HG02623 (cell line): ENCODE measurements around the gene TBX15.
"Not testable (repeated sequence)": the region's sequence is repeated elsewhere in the genome, so short reads cannot be mapped to it uniquely, and the experiment has no call there.

Experiments
- ATAC-seq: cut with Tn5 transposase; IDR thresholded peaks from one replicate; pipeline ENCODE4 v1.9.1; 2021; ENCODE audit warnings: moderate library complexity; ENCODE audit not compliant: unreplicated experiment

Gene TBX15

GRCh38 chr1:118928739-118929554, 59.2 kb downstream of the TBX15 start:
- ATAC-seq, result no peak

- ATAC-seq, result no peak
Measured at GRCh38 chr1:118927427-118928187, 60.5 kb downstream of the TBX15 start.

- no peak for ATAC-seq
Measured at GRCh38 chr1:118926261-118926660, 61.9 kb downstream of the TBX15 start.

GRCh38 chr1:118925651-118926050, 62.5 kb downstream of the TBX15 start:
- no peak for ATAC-seq

GRCh38 chr1:118923319-118923718, 64.8 kb downstream of the TBX15 start:
- no peak for ATAC-seq

- no peak for ATAC-seq
Measured at GRCh38 chr1:118921994-118922393, 66.1 kb downstream of the TBX15 start.

GRCh38 chr1:118920124-118920717, 67.9 kb downstream of the TBX15 start:
- no peak for ATAC-seq

- ATAC-seq, result no peak
Measured at GRCh38 chr1:118918940-118919259, 69.2 kb downstream of the TBX15 start.

GRCh38 chr1:118918230-118918939, 69.8 kb downstream of the TBX15 start:
- peak; percentile 78 for ATAC-seq

GRCh38 chr1:118916346-118916745, 71.8 kb downstream of the TBX15 start:
- not testable (repeated sequence) for ATAC-seq

GRCh38 chr1:118914379-118915161, 73.6 kb downstream of the TBX15 start:
- no peak for ATAC-seq

GRCh38 chr1:118913818-118914217, 74.3 kb downstream of the TBX15 start:
- no peak for ATAC-seq

- no peak for ATAC-seq
Measured at GRCh38 chr1:118912574-118912973, 75.6 kb downstream of the TBX15 start.

GRCh38 chr1:118911571-118911970, 76.6 kb downstream of the TBX15 start:
- no peak for ATAC-seq

GRCh38 chr1:118907466-118907865, 80.7 kb downstream of the TBX15 start:
- ATAC-seq, result no peak

- no peak for ATAC-seq
Measured at GRCh38 chr1:118905671-118906070, 82.5 kb downstream of the TBX15 start.

- no peak for ATAC-seq
Measured at GRCh38 chr1:118905196-118905595, 82.9 kb downstream of the TBX15 start.

GRCh38 chr1:118902711-118903191, 85.4 kb downstream of the TBX15 start:
- no peak for ATAC-seq

GRCh38 chr1:118902299-118902698, 85.8 kb downstream of the TBX15 start:
- ATAC-seq, result no peak

GRCh38 chr1:118900643-118901440, 87.3 kb downstream of the TBX15 start:
- ATAC-seq, result no peak
